HG03045 (cell line): ENCODE data around the gene HPD.

Source experiments
- ATAC-seq: cut with Tn5 transposase; IDR thresholded peaks from one replicate; pipeline ENCODE4 v1.9.1; 2021; ENCODE audit warnings: mild to moderate bottlenecking, moderate library complexity; ENCODE audit not compliant: unreplicated experiment

Gene HPD

DNA sequence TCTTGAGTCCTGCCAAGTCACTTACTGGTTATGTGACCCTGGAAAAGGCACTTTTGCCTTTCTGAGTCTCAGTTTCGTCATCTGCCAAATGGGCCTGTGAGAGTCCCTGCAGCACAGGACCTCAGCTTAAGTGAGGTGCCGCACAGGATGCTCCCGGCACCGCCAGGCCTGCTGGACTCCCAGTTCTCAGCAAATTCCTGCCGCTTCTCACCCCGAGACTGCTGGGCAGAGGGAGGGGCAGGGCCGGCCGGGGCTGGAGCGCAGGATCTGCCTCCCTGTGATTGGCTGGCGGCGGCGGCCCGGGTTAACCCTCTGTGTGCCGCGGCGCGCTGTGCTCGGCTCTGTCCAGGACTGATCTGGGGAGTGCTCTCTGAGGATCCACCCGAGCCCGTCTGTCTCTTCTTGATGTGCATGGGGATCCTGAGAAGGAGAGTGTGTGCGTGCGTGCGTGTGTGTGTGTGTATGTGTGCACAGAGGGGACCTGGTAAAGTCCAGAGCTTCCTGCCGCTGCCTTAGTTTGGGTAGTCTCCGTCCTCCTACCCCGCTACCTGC, 46.3 kb downstream of the HPD start:
- no peak for ATAC-seq

GRCh38 chr12:121811434-121812319, 47.0 kb downstream of the HPD start:
- ATAC-seq, result no peak

- ATAC-seq, result no peak
Observed at GRCh38 chr12:121810833-121811433, 47.7 kb downstream of the HPD start.

- no peak for ATAC-seq
Observed at GRCh38 chr12:121810234-121810817, 48.3 kb downstream of the HPD start.

DNA sequence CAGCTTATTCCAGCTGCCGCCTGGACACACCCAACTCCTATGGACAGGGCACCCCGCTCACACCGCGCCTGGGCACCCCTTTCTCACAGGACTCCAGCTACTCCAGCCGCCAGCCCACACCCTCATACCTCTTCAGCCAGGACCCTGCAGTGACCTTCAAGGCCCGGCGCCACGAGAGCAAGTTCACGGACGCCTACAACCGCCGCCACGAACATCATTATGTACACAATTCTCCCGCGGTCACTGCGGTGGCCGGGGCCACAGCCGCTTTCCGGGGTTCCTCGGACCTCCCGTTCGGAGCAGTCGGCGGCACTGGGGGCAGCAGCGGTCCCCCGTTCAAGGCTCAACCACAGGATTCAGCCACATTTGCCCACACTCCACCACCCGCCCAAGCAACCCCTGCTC, 48.9 kb downstream of the HPD start:
- ATAC-seq, result no peak

DNA sequence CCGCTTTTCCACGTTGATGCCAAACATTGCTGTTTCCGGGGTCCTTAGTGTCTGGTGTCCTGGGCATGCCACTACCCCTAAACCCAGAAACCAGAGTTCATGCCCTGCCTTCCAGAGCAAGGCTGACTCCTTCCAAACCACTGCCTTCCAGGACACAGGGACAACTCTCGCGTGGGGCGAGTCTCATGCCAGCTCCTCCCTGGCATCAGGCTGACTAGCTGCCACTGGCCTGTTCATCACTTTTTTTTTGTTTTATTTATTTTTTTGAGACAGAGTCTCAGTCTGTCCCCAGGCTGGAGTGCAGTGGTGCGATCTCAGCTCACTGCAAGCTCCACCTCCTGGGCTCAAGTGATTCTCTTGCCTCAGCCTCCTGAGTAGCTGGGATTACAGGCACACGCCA, 50.0 kb downstream of the HPD start:
- ATAC-seq, result no peak

DNA sequence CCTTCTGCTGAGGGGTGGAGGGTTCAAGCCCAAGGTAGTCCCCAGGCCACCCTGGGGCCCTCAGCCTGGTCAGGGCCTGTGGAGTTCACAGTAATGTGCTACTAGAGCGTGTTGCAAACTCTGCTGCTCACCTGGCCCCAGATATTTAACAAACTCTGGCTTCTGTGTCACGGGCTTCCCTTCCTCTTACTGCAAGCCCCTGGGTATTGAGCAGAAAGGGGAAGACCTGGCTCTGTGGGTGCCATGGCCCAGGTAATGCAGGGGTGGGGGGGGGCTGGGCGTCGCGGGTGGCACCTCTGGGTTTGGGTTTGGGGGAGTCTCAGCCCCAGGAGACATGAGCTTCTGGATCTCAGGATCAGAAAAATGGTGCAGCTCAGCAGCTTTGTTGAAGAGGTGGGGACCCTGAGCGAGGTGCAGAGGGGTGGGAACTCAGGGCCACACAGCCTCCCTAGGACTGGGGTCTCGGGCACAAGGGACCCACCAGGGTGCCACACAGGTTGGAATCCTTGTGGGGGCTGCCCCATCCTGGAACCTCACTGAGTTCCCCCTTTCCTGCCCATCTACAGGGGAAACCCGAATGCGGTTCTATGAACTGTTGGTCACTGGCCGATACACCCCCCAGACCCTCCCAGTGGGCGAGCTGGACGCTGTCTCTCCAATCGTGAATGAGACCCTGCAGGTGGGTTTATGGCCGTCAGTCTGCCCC, 50.9 kb downstream of the HPD start:
- ATAC-seq, result no peak

DNA sequence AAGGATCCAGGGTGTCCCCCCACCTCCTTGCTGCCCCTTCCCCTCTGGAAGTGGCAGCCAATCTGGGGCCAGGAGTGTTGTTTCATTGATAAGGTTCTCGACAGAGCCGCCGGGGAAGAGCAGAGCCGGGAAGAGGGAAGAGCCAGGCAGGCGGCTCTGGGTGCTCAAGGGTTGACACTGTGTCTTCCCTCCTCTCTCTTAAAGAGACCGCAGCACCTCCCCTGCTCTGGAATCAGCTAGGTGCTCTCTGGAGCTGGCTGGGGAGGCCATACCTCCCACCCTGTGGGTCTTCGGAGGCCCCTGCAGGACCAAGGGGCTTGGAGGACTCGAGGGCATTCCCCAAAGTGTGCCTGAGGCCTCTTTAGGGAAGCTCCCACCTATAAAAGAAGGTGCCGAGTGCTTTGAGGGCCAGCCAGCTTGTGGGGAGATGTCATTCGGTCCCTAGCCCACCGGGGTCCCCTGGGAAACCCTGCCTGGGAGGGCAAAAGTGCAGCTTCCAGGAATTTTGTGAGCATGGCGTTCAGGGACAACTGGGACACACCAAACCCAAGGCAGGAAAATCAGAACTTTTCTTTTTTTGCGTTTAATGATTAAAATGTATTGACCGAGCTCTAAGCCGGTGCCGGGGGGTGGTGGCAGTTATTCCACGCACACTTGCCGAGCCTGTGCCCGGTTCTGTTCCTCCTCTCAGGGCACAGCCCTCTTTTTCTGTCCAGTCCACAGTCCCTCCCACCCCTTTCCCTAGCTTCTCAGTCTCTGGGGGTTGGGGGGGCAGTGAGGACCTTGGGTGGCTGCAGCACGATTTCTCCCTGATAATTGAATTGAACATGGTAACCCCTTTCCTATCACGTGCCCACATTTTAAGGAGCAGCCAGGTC, 51.9 kb downstream of the HPD start:
- ATAC-seq, result no peak

DNA sequence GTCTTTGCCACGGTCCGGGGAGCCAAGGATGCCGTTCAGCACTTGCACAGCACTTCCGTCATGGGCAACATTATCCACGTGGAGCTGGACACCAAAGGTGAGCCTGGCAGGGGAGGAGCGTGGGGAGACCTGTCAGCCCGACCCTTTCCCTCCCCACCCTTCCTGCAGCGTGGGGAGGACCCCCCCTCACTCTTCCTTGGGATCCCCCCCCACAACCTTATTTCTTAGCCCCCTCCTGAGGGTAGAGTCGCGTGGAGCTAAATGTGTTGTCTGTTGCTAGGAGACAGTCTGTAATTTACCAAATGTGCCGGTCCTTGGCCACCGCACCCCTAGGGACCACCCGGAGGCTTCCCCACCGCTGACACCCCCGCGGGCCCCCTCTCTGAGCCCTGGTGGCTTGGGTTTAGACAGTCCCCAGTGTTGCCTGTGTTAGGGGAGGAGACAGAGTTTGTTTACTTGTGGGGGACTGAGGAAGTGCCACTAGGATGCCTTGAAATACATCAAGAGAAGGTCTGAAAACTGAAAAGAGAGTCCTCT, 52.6 kb downstream of the HPD start:
- ATAC-seq, result no peak

DNA sequence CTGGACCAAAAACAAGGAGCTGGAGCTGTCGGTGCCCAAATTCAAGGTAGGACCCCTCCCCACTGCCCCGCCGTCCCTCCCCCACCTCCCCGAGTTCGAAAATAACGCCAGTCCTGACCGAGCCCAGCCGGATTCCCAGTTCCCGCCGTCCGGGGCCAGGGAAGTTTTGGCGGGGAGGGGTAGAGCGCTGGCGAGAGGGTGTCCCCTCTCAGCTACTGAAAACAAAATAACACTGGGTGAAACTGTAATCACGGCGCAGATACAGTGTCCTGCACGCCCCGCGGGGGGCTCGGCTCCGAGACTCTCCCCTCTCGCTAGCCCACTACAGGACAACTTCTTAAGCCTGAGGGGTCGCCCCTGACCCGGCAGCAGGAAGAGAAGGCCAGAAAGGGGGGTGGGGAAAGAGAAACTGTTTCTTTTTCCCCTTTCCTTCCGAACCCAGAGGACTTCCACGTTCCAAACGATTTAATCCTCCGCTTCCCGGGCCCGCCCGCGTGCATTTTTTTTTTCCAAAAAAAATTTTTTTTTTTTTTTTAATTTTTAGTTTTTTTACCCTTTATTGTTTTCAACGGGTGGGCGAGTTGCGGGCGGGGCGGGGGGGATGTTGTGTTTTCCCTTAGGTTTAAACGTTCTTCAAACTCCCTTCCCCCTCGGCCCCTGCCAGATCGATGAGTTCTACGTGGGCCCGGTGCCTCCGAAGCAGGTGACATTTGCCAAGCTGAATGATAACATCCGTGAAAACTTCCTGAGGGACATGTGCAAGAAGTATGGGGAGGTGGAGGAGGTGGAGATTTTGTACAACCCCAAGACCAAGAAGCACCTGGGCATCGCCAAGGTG, 53.3 kb downstream of the HPD start:
- ATAC-seq, result no peak

GRCh38 chr12:121804417-121805111, 54.1 kb downstream of the HPD start:
- ATAC-seq, result no peak

DNA sequence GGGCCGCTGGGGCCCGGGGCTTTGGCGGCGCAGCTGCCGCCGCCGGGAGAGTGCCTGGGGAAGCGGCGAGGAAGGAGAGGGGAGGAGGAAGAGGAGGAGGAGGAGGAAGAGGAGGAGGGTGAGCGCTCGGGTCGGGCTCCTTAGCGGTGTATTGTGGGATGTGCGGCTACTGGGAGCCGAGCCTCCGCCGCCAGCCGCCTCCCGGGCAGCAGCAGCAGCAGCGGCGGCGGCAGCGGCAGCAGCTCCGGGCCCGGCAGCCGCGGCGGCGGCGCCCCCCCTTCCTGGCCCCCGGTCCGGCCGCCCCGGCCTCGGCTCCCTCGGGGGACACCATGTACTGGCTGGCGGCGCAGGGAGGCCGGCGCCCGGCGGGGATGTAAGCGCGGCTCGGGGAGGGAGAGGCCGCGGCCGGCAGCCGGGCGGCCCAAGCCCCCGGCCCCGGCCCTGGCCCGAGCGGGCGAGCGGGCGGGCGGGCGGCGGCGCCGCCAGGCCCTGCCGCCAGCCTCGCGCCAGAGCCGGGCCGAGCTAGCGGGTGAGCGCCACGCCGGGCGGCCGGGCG, 54.7 kb downstream of the HPD start, which contains the start of gene SETD1B:
Gene SETD1B, plus strand, starts transcription at position 149 of the 556 bp plus-strand sequence. CDS start 729 bp downstream, outside the sequence.
- ATAC-seq, result no peak

DNA sequence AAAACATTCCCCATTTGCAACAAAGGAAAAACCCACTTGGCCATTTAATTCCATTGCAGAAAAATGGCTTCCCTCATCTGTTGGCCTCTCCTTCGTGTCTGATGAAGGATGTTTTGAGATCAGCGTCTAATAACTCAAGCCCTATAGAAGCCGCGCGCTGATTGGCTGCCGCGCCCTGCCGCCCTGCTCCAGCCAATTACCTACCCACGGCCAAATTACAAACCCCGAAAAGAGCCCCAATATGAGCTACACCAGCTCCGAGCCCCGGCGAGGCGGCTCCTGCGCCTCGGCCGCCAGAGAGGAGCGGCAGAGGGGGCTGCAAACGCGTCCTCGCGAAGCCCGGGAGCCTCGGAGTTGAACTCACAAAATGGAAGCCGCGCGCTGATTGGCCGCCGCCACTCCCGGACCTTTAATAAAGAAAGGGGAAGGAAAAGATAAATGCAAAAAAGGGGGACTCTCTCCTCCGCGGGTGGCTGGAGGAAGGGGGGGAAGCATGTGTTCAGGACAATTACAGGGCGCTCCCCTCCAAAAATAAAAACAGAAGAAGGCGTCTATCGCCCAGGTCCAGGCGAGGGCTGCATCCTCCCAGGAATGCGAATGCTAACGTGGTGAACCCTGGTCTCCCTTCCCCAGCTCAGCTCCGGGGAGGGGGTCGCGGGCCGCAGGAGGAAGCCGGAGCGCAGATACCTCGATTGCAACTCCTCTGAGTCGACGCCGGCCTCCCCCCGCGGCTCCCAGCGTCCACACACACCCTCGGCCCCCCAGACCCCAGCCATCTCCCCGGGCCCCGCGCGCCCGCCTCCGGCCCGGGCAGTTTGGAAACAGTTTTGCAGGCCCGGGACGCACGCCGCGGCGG, 55.6 kb downstream of the HPD start:
- ATAC-seq, result peak; percentile 29

DNA sequence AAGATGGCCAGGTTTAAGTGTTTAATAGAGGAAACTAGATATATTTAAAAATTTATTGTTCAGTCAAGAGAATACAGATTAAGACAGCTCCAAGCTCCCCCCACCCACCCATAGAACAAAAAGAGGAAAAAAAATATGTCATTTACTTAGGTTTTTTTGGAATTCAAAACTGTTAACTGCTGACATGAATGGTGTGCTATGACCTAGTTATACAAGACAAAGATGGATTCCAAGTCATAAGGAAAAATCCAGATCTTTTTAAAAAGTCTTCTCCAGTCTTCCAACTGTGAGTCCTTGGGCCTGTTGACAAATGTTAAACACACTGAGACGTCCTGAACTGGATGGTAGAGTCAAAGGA, 56.2 kb downstream of the HPD start:
- ATAC-seq, result no peak

- ATAC-seq, result no peak
Observed at GRCh38 chr12:121801595-121802484, 56.8 kb downstream of the HPD start.
